ENCODE results near the gene NCKAP5.

GRCh38 chr2:133363884-133364283 is 204.4 kb downstream of the NCKAP5 start:
- TF ChIP-seq CTCF (IDR thresholded peaks at IDR 0.05): no peak
- no peak for TF ChIP-seq POLR2A (IDR thresholded peaks at IDR 0.05)
- TF ChIP-seq EP300 (IDR thresholded peaks at IDR 0.05): no peak

All from ovary (tissue), 3 donors.